BJ (cell line): ENCODE measurements around the gene ANKHD1. TPM values are rescaled to one million over a fixed set of nuclear protein-coding genes. Genes with fewer than 3 reads are reported as not detected.

Experiments
- CTCF ChIA-PET: fragments of 350-600 bp; formaldehyde crosslinking; extraction: SDS; loops from one replicate; lab custom pipeline; 2021; ENCODE audit warnings: antibody characterized with exemption, inconsistent platforms; lab: Yijun Ruan, JAX
- POLR2A ChIA-PET: fragments of 300-600 bp; sonication (Branson Sonifier 250); formaldehyde crosslinking; extraction: SDS; loops from one replicate; lab custom pipeline; 2021; ENCODE audit warnings: antibody characterized with exemption; lab: Charles Lee
- DNase-seq: peaks from one replicate; pipeline ENCODE4 v3.0.0-alpha.2; 2011; ENCODE audit warnings: low read depth
- H3K27me3 ChIP-seq: 2 replicates; pipeline ENCODE4 v1.6.0; 2011; ENCODE audit warnings: low read length; ENCODE audit not compliant: control insufficient read depth, insufficient read depth
- H3K36me3 ChIP-seq: 2 replicates; pipeline ENCODE4 v1.5.1; 2011; ENCODE audit warnings: low read length; ENCODE audit not compliant: control insufficient read depth, insufficient read depth
- H3K4me3 ChIP-seq: 2 replicates; pipeline ENCODE4 v1.5.1; 2011; ENCODE audit warnings: low read depth, mild to moderate bottlenecking, control low read depth, low read length
- polyA plus RNA-seq: library from polyadenylated mRNA; depleted of rRNA; stranded (reverse); fragments of >200 nt; gene quantifications from 2 replicates; pipeline ENCODE4 v1.2.3, GENCODE V29; 2011; rRNA removed
- small RNA-seq: library from RNA; depleted of rRNA; stranded (forward); fragments of <200 nt; gene quantifications from one replicate; pipeline ENCODE3, GENCODE V24; 2012; ENCODE audit warnings: low replicate concordance, low read depth; ENCODE audit not compliant: insufficient read length
- TF ChIP-seq, protein P1 (sequence below): IDR thresholded peaks from 2 replicates; pipeline ENCODE4 v1.5.1; 2011; ENCODE audit warnings: low read depth, mild to moderate bottlenecking, control low read depth, inconsistent platforms, low read length, moderate library complexity; ENCODE audit not compliant: insufficient read depth

The ANKHD1 gene
- polyA plus RNA-seq, 1 experiment = 28.0 TPM

- CTCF ChIA-PET = interaction anchor here (1.0 kb wide), 1 partner anchor 69 kb away, joined by 3 read pairs; no protein-coding TSS in a partner anchor
- H3K4me3 ChIP-seq = no peak overlapping the region
- H3K27me3 ChIP-seq = no peaks in the 10 kb centered on the region; the same call in 1 of the 2 replicates
- DNase-seq = no peak
- H3K36me3 ChIP-seq = no peaks in the 10 kb centered on the region
- POLR2A ChIA-PET = no interaction called here
- TF ChIP-seq, protein P1, sequence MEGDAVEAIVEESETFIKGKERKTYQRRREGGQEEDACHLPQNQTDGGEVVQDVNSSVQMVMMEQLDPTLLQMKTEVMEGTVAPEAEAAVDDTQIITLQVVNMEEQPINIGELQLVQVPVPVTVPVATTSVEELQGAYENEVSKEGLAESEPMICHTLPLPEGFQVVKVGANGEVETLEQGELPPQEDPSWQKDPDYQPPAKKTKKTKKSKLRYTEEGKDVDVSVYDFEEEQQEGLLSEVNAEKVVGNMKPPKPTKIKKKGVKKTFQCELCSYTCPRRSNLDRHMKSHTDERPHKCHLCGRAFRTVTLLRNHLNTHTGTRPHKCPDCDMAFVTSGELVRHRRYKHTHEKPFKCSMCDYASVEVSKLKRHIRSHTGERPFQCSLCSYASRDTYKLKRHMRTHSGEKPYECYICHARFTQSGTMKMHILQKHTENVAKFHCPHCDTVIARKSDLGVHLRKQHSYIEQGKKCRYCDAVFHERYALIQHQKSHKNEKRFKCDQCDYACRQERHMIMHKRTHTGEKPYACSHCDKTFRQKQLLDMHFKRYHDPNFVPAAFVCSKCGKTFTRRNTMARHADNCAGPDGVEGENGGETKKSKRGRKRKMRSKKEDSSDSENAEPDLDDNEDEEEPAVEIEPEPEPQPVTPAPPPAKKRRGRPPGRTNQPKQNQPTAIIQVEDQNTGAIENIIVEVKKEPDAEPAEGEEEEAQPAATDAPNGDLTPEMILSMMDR = no peak
Measured at GRCh38 chr5:140587495-140587894, 185.9 kb downstream of the ANKHD1 start.

- TF ChIP-seq, protein P1 = no peak
- POLR2A ChIA-PET = no interaction called here
- Histone ChIP-seq H3K27me3 (no peaks in the 10 kb centered on the region; the same call in 1 of the 2 replicates), H3K36me3 (no peaks in the 10 kb centered on the region), H3K4me3 (no peak overlapping the region)
- DNase-seq = no peak
- CTCF ChIA-PET = interaction anchor here (1.0 kb wide), 1 partner anchor 17 kb away, joined by 3 read pairs; no protein-coding TSS in a partner anchor
Measured at GRCh38 chr5:140588311-140589070, 186.9 kb downstream of the ANKHD1 start.

Small RNA genes lying within 50 kb of the gene (small RNA-seq; reads per million reads assigned to genes)
- gene RF00279 (not detected), gene RF00443 (not detected), gene RNU4-14P (not detected)

Other genes with a start within 250 kb of the ANKHD1 start
- gene CYSTM1, start 226.6 kb upstream of the ANKHD1 start, polyA plus RNA-seq = 29.8 and 33.1 TPM in 2 replicates
- 97.7 and 114 TPM in 2 replicates for gene PFDN1, start 98.7 kb upstream of the ANKHD1 start, polyA plus RNA-seq
- gene HBEGF, start 55.2 kb upstream of the ANKHD1 start, polyA plus RNA-seq = 2.4 and 3.1 TPM in 2 replicates
- gene SLC4A9, start 41.6 kb upstream of the ANKHD1 start, polyA plus RNA-seq = not detected in 2 replicates
- 5.5 and 7.9 TPM in 2 replicates for gene EIF4EBP3, start 145.8 kb downstream of the ANKHD1 start, polyA plus RNA-seq
- 46.2 and 51.1 TPM in 2 replicates for gene SRA1, start 155.6 kb downstream of the ANKHD1 start, polyA plus RNA-seq
- 15.2 and 24.3 TPM in 2 replicates for gene APBB3, start 162.8 kb downstream of the ANKHD1 start, polyA plus RNA-seq
- 70.2 and 101 TPM in 2 replicates for gene SLC35A4, start 163.0 kb downstream of the ANKHD1 start, polyA plus RNA-seq
- gene CD14, start 231.3 kb downstream of the ANKHD1 start, polyA plus RNA-seq = 0.69 and 1.9 TPM in 2 replicates
- 4.8 and 7.5 TPM in 2 replicates for gene TMCO6, start 237.6 kb downstream of the ANKHD1 start, polyA plus RNA-seq
- 96.8 and 102 TPM in 2 replicates for gene NDUFA2, start 245.8 kb downstream of the ANKHD1 start, polyA plus RNA-seq
- 71.8 and 105 TPM in 2 replicates for gene IK, start 246.0 kb downstream of the ANKHD1 start, polyA plus RNA-seq